Stomach (tissue), 9 donors: ENCODE measurements around the gene ZDHHC11. TPM values are rescaled to one million over a fixed set of nuclear protein-coding genes. Genes with fewer than 3 reads are reported as not detected.

Experiments used
- DNase-seq, 2 donors: peaks; one replicate each; pipeline versions ENCODE4 v3.0.0 to v3.0.0-alpha.2; 2013 to 2019
- H3K27ac ChIP-seq, 5 donors: fragments of 200-600 bp in 4 of 5; sonication (generic) in 4 of 5; one replicate each; pipeline ENCODE4 v1.5.1; 2013 to 2019; ENCODE audit warnings: mild to moderate bottlenecking in 1 of 5, moderate library complexity in 1 of 5
- H3K27me3 ChIP-seq, 3 donors: fragments of 200-600 bp; sonication (generic); one replicate each; pipeline ENCODE4 v1.5.1; 2017 to 2019; ENCODE audit warnings: mixed run types in 1 of 3
- H3K36me3 ChIP-seq, 4 donors: fragments of 200-600 bp; sonication (generic); 1 replicate in 3 of 4; 2 replicates in 1 of 4; pipeline ENCODE4 v1.5.1; 2016 to 2019
- H3K4me1 ChIP-seq, 4 donors: fragments of 200-600 bp; sonication (generic); one replicate each; pipeline ENCODE4 v1.5.1; 2016 to 2019
- H3K4me3 ChIP-seq, 4 donors: fragments of 200-600 bp; sonication (generic) in 3 of 4; one replicate each; pipeline ENCODE4 v1.5.1; 2016 to 2019; ENCODE audit warnings: mild to moderate bottlenecking in 1 of 4
- H3K9me3 ChIP-seq, 4 donors: fragments of 200-600 bp; sonication (generic); one replicate each; pipeline ENCODE4 v1.5.1; 2016 to 2019
- CTCF ChIP-seq, 7 experiments: fragments of 450-650 bp in 4 of 7; fragments of 200-600 bp in 3 of 7; sonication (generic) in 3 of 7; IDR thresholded peaks; one replicate each; pipeline ENCODE4 v1.5.1; 2016 to 2019; ENCODE audit warnings: antibody characterized with exemption in 7 of 7, control low read depth in 2 of 7, mild to moderate bottlenecking in 1 of 7
- EP300 ChIP-seq: sonication (generic); formaldehyde crosslinking; IDR thresholded peaks from one replicate; pipeline ENCODE4 v1.6.1; 2017; ENCODE audit warnings: antibody characterized with exemption
- POLR2A ChIP-seq, 4 donors: fragments of 450-650 bp; IDR thresholded peaks; one replicate each; pipeline ENCODE4 v1.6.1; 2016; ENCODE audit warnings: antibody characterized with exemption in 4 of 4, control low read depth in 2 of 4, mild to moderate bottlenecking in 1 of 4, moderate library complexity in 1 of 4
- POLR2AphosphoS5 ChIP-seq, 3 donors: sonication (generic); formaldehyde crosslinking; IDR thresholded peaks; one replicate each; pipeline ENCODE4 v1.6.1; 2016; ENCODE audit warnings: antibody characterized with exemption in 3 of 3
- WGBS, 5 donors: extraction: QIAGEN DNeasy Blood & Tissue Kit in 3 of 5; methylation state at CpG; one replicate each; pipeline versions ENCODE4 v1.1.5 to v1.1.7; 2013 to 2018; 5-methylcytosine and 5-hydroxymethylcytosine counted together
- intact Hi-C: fragments of 100-400 bp; cut with DNase I; formaldehyde crosslinking; loops from one replicate; pipeline ENCODE4 v1.15.1; 2023; ENCODE audit warnings: low total_unique reads
- polyA plus RNA-seq, 3 donors: library from polyadenylated mRNA; stranded (reverse); fragments of 200-250 nt; gene quantifications; one replicate each; pipeline ENCODE4 v1.2.3, GENCODE V29; 2013
- total RNA-seq, 5 donors: library from RNA; depleted of rRNA; stranded (reverse); fragments of >200 nt; gene quantifications; one replicate each; pipeline versions ENCODE4 v1.1.0 to v1.2.3, GENCODE V29; 2014 to 2016
- donor health status: healthy with polysubstance abuse.
- donor health status: Bipolar disorder and iron deficiency.
- donor health status: healthy.

Gene ZDHHC11
- total and polyA plus RNA-seq, 8 donors: 1.6 to 35.2 (median 8.3) TPM

GRCh38 chr5:870956-871355 is 20.2 kb upstream of the ZDHHC11 start:
- peaks cover 59 to 100% (median 100%) of the 10 kb centered on the region in 4 donors for H3K36me3 ChIP-seq
- H3K4me3 ChIP-seq: no peak overlapping the region
- intact Hi-C loops: no loop called here
- no peak overlapping the region for H3K27ac ChIP-seq
- H3K27me3 ChIP-seq: no peaks in the 10 kb centered on the region
- TF ChIP-seq POLR2A (IDR thresholded peaks at IDR 0.05): no peak
- no peak for TF ChIP-seq POLR2AphosphoS5 (IDR thresholded peaks at IDR 0.05)
- TF ChIP-seq CTCF (IDR thresholded peaks at IDR 0.05): no peak
- no peak for TF ChIP-seq EP300
- H3K4me1 ChIP-seq: peaks cover 0 to 10% (median 0%) of the 10 kb centered on the region in 4 donors
- 93 to 98% (median 96%) methylated on average over 4 to 5 of the region's 5 CpGs for WGBS, 5 donors
- no peak for DNase-seq
- no peaks in the 10 kb centered on the region for H3K9me3 ChIP-seq

- intact Hi-C loops: no loop called here
- no peak for TF ChIP-seq EP300
- TF ChIP-seq POLR2A (IDR thresholded peaks at IDR 0.05): no peak
- TF ChIP-seq POLR2AphosphoS5 (IDR thresholded peaks at IDR 0.05): no peak
- no peak for TF ChIP-seq CTCF (IDR thresholded peaks at IDR 0.05)
- H3K27me3 ChIP-seq: no peaks in the 10 kb centered on the region
- no peak overlapping the region for H3K27ac ChIP-seq
- no peak for DNase-seq
- H3K4me1 ChIP-seq: peaks cover 0 to 13% (median 0%) of the 10 kb centered on the region in 4 donors
- peaks cover 74 to 100% (median 100%) of the 10 kb centered on the region in 4 donors for H3K36me3 ChIP-seq
- H3K4me3 ChIP-seq: no peak overlapping the region
- H3K9me3 ChIP-seq: no peaks in the 10 kb centered on the region
- 91 to 96% (median 94%) methylated on average over 13 to 16 of the region's 16 CpGs for WGBS, 5 donors
Observed at GRCh38 chr5:868428-869135, 17.8 kb upstream of the ZDHHC11 start.

GRCh38 chr5:867300-867870 is 16.6 kb upstream of the ZDHHC11 start:
- H3K4me3 ChIP-seq: no peak overlapping the region
- TF ChIP-seq POLR2AphosphoS5 (IDR thresholded peaks at IDR 0.05): no peak
- no peaks in the 10 kb centered on the region for H3K9me3 ChIP-seq
- peaks cover 81 to 100% (median 100%) of the 10 kb centered on the region in 4 donors for H3K36me3 ChIP-seq
- H3K27ac ChIP-seq: no peak overlapping the region
- WGBS, 5 donors: 83 to 86% (median 84%) methylated on average over 6 of the region's 6 CpGs
- DNase-seq: no peak
- H3K4me1 ChIP-seq: peaks cover 0 to 5% (median 0%) of the 10 kb centered on the region in 4 donors
- no peaks in the 10 kb centered on the region for H3K27me3 ChIP-seq
- intact Hi-C loops: no loop called here

DNA sequence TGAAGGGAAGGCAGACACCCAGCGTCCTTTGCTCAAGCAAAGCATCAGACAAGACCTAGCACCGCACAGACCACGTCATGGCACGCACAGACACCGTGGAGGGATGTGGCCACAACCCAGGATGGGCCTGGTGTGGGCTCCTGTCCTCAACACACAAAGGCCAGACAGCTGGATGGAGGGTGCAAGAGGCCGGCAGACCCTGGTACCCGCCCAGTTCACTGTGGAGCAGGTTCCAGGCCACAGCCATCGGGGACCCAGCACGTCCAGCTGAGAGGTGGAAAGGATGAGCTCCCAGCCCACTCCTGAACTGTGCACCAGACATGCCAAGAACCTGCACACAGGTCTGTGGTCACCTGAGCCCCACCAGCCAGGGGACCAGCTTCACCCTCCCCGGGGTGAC is 15.0 kb upstream of the ZDHHC11 start:
- Histone ChIP-seq H3K27me3 (no peaks in the 10 kb centered on the region), H3K27ac (no peak overlapping the region), H3K36me3 (peaks cover 68 to 95% (median 91%) of the 10 kb centered on the region in 4 donors), H3K4me3 (no peak overlapping the region), H3K4me1 (peaks cover 0 to 5% (median 0%) of the 10 kb centered on the region in 4 donors), H3K9me3 (no peaks in the 10 kb centered on the region)
- TF ChIP-seq POLR2AphosphoS5 (IDR thresholded peaks at IDR 0.05): no peak
- no peak for TF ChIP-seq POLR2A (IDR thresholded peaks at IDR 0.05)
- TF ChIP-seq CTCF (IDR thresholded peaks at IDR 0.05): no peak
- TF ChIP-seq EP300: no peak
- 85 to 95% (median 92%) methylated on average over 5 to 10 of the region's 10 CpGs for WGBS, 5 donors
- intact Hi-C loops: no loop called here
- no peak for DNase-seq

DNA sequence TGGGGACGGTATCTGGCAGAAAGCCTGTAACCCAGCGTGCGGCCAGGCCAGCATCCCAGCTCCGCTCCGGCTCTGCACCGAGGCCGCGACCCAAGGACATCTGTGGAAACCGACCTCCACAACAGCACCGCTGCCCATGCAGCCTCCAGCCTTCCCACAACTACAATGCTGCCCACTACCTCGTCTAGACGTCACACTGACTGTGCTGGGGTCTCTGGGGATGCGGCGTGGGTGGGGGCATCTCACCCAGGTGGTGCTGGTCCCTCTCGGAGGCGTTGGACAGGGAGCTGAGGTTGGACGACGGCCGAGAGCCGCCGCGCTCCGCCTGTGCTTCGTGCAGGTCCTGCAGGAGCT is 14.4 kb upstream of the ZDHHC11 start:
- no peak for TF ChIP-seq CTCF (IDR thresholded peaks at IDR 0.05)
- no peak for TF ChIP-seq POLR2A (IDR thresholded peaks at IDR 0.05)
- no peak for TF ChIP-seq POLR2AphosphoS5 (IDR thresholded peaks at IDR 0.05)
- no peak for TF ChIP-seq EP300
- H3K36me3 ChIP-seq: peaks cover 62 to 92% (median 89%) of the 10 kb centered on the region in 4 donors
- H3K4me1 ChIP-seq: peaks cover 0 to 5% (median 0%) of the 10 kb centered on the region in 4 donors
- 79 to 91% (median 89%) methylated on average over 14 to 24 of the region's 24 CpGs for WGBS, 5 donors
- no peaks in the 10 kb centered on the region for H3K9me3 ChIP-seq
- intact Hi-C loops: no loop called here
- H3K4me3 ChIP-seq: no peak overlapping the region
- no peaks in the 10 kb centered on the region for H3K27me3 ChIP-seq
- no peak overlapping the region for H3K27ac ChIP-seq
- no peak for DNase-seq
